HG03354 (cell line): Measurements from ENCODE around the gene TADA3.

Experiments
- ATAC-seq: cut with Tn5 transposase; IDR thresholded peaks from one replicate; pipeline ENCODE4 v1.9.1; 2021; ENCODE audit warnings: mild to moderate bottlenecking; ENCODE audit not compliant: unreplicated experiment, poor library complexity, severe bottlenecking

TADA3 gene

DNA sequence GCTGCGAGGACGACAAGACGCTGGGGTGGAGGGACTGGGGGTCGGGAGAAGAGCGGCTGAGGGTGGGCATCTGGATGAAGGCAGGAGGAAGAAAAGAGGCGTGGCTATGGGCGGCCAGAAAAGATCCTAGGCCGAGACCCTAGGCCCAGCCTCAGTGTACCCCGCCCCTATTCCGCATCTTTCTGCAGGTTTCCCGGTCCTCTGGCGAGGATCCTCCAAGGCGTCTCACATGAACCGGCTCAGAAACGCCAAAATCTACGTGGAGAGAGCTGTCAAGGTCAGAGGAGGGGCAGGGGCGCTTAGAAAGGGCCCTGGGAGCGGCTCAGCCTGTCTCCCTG lies 18.1 kb upstream of the TADA3 start:
- ATAC-seq: no peak

DNA sequence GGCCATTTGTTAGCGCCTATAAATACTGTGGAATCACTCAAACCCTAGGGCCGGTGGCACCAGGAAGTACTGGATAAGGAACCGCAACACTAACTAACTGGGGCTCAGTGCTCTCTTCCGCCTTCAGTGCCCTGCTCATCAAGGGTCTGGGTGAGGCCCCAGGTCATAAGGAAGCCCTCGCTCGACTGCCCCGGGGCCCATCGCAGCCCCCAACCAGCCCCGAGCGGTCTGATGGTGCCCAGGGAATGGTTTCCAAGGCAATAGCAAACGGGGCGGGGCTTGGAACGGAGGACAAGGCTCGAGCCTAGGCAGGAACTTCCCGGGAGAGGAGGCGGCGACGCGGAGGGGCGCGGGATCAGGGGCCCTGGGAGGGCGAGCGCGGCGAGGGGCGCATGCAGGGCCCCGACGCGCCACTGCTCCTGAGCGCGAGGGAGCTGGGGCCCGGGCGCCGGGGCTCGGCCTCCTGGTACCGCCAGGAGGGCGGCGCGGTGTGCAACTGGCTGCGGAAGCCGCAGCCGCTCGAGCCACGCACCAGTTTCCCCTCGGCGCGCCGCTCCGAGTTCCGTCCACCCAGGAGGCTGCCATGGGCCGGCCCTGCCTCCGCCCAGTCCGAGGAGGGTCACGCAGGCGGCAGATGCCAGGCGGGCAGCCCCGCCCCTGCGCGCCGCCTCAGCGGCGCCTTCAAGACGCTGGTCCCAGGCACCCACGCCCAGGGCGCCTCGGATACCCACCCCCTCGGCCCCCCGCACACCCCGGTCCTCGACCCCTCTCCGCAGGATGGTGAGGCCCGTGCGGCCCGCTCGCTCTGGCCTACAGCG lies 17.6 kb upstream of the TADA3 start, which contains the start of gene TTLL3:
TTLL3 (plus strand) TSS at position 648 of the 818 bp plus-strand sequence. CDS start 400 bp downstream, outside the sequence.
- ATAC-seq: peak; percentile 48

GRCh38 chr3:9809239-9809614 lies 17.0 kb upstream of the TADA3 start:
- ATAC-seq: no peak

DNA sequence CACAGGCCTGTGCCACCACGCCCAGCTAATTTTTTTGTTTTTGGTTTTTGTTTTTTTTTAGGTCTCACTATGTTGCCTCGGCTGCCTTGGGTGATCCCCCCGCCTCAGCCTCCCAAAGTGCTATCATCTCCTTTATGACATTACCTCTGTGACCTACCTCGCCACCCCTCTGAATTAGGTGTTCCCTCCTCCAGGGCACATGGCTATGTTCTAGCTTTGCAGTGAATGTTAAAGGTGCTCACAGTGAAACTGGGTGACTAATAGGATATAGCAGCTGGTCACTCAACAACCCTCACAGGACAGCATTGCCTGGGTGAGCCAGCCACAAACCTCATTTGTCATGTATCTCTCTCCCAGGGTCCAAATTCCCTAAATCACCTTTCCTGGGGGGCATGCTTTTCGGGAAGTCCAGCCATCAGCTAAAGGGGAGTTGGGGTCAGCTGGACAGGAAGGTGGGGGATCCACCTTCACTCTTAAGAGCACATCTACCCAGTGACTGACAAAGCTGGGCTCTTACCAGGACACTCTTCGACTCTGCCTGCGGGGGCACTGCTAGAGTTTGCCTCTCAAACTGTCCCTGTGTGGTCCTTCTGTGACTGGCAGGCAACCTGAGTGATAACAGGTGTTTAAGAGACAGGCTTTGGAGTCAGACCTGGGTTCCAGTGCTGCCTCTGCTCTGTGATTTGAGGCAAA lies 16.2 kb upstream of the TADA3 start:
- peak; percentile 75 for ATAC-seq

DNA sequence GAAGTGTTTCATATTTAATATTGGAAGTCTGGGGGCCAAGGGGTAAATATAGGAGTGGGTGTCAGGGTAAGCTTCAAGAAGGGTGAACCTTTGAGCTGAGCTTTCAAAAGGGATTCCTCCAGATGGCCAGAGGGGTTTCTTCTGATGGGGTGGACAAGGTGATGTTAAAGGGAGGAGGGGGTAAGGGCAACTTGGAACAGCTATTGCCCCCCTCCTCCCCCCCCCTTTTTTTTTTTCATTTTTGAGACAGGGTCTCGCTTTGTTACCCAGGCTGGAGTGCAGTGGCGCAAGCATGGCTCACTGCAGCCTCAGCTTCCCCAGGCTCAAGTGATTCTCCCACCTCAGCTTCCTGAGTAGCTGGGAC lies 15.7 kb upstream of the TADA3 start:
- ATAC-seq: no peak

- ATAC-seq: no peak
Observed at GRCh38 chr3:9806688-9807589, 14.7 kb upstream of the TADA3 start.

DNA sequence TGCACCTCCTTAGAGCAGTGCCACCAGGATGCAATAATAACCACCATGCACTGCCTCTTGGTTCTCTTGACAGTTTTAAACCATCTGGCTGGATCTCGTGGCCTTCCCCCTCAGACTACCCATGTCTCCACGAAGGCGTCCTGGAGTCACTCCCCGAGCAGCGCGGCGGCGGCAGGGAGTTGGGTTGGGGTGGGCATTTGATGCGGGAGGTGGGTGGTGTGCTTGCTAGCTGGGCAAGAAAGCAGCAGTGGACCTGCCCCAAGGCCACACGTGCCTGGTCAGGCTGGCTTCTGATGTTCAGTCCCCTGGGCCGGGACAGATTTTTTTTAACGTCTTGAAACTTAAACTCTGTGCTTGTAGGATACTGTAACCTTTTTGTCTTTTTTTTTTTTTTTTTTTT lies 13.9 kb upstream of the TADA3 start:
- no peak for ATAC-seq

DNA sequence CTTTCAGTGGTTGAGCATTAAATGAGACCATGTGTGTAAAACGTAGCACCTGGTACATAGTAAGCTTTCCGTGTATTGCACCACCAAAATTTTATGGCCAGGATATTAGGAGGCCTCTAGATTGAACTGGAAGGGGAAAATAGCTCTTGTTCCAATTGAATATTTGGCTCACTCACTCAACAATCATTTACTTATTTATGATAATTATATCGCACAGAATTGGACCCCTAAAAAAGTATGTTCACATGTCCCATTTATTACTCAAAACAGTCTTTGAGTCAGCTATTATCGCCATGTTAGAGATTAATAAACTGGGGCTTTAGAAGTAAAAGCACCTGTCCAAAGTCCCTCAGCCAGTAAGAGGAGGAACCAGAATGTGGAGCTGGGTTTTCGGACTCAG lies 12.7 kb upstream of the TADA3 start:
- ATAC-seq: no peak

GRCh38 chr3:9803494-9803893 lies 11.2 kb upstream of the TADA3 start:
- ATAC-seq: no peak

GRCh38 chr3:9800529-9800928 lies 8.3 kb upstream of the TADA3 start:
- ATAC-seq: no peak

DNA sequence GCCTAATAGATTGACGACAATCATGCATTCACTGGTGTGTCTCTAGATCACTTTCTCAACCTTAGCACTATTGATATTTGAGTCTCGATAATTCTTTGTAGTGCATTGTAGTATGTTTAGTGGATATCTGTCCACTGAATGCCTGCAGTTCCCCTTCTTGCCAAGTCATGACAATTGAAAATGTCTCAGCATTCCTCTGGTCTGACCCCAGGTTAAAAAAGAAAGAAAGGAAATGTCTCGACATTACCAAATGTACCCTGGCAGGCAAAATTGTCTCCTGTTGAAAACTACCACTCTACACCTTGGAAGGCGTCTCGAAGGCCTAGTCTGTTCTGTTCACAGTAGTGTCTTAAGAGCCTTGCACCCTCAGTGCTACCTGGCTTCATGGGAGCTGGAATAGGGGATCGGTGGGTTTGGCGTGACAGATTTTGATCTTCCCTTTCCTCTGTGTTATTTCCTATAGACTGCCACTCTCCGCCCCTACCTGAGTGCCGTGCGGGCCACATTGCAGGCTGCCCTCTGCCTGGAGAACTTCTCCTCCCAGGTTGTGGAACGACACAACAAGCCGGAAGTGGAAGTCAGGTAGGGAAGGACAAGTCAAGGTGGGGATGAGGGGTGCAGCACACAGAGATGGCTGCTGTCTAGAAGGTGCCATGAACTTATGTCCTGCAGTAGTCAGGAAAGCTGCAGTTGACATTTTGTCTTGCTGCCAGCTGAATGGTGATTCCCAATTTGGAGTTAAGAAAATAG lies 5.1 kb upstream of the TADA3 start:
- no peak for ATAC-seq

DNA sequence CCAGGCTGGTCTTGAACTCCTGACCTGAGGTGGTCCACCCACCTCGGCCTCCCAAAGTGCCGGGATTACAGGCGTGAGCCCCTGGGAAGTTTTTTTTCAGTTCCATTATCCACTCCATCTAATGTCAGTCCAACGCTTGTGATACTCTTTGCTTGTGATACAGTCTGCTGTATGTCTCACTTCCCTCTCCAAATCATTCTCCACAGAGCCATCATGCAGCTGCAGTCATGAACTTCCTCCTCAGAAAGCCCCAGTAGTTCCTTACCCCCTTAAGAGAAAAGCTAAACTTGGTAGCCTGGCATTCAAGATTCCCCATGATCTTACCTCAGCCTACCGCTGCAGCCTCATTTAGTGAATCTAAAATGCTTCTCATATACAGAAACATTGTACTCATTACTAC lies 2.9 kb upstream of the TADA3 start:
- no peak for ATAC-seq

DNA sequence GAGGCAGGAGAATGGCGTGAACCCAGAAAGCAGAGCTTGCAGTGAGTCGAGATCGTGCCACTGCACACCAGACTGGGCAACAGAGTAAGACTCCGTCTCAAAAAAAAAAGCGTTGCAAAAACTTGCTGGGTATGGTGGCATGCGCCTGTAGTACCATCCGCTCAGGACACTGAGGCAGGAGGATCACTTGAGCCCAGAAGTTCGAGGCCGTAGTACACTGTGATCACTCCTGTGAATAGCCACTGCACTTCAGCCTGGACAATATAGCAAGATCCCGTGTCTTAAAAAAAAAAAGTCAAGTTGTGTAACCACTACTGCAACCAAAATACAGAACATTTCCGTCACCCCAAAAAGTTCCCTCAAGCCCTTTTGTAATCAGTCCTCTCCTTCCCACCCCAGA lies 2.1 kb upstream of the TADA3 start:
- no peak for ATAC-seq

DNA sequence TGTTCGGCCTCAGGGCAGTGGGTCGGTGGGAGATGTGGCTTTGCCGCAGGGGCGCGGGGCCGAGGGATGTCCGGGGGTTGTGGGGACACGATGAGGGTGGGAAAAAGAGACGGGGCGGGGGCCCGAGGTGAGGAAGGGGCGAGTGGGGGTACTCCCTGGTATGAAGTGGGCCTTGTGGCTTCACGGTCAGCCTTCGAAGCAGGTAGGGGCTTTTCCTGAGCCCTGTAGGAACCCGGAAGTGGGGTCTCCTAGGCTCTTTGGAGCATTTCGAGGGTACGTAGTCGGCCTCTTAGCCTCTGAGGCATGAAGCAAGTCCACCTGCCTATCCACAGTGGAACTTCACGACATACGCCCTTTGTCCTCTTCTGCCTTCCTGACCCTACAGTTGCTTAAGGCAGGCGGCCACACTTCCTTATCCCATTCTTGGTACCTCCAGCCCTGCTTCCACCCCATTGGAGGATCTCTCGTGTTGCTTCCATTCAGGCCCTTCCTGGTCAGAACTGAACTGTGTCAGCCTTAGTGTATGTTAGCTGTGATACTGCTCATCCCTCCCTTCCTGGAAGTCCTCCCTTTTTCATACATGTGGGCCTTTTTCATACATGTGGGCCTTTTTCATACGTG lies 998 bp upstream of the TADA3 start:
- no peak for ATAC-seq

DNA sequence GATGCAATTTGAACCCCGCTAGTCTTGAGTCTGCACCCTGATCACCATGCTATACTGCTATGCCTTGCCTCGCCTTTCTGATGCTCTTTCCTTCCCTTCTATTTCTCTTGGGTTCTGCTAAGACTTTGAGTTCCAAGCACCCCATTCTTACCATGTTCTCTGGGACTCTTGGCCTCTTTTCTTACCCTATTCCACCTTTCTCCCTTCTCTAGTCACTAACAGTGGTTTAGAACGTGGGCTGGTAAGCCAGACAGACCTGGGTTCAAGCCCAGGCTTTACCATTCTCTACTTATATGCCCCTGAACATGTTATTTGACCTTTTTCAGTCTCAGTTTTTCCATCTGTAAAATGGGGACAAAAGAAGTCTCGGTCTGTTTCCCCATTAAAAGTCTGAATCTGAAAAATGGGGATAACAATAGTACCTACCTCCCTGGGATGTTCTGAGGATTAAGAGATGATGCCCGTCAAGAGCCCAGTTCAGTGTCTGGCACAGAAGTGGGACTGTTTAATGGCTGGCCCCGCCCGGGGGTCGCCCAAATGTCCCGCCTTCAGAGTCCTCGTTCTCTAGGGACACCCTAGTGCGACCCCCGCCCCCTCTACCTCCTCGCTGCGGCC lies 376 bp downstream of the TADA3 start:
- no peak for ATAC-seq

- no peak for ATAC-seq
Observed at GRCh38 chr3:9791127-9791526, 1.1 kb downstream of the TADA3 start.

DNA sequence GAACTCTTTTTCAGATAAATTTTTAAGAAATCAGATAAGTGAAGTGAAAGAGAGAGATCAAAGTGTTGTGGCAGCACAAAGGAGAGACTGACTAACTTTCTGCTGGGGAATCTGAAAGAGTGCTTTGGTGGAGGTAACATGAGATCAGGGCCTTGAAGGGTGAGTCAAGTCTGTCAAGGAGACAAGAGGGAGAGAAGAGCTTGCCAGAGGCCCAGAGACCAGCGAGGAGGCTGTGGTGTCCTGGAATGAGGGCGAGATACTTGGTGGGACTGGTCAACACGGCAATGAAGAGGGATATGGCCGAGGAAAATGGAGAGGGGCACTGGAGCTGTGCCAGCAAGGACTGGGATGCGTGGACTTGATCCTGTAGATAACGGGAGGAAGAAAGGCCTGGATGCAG lies 4.6 kb downstream of the TADA3 start:
- no peak for ATAC-seq

DNA sequence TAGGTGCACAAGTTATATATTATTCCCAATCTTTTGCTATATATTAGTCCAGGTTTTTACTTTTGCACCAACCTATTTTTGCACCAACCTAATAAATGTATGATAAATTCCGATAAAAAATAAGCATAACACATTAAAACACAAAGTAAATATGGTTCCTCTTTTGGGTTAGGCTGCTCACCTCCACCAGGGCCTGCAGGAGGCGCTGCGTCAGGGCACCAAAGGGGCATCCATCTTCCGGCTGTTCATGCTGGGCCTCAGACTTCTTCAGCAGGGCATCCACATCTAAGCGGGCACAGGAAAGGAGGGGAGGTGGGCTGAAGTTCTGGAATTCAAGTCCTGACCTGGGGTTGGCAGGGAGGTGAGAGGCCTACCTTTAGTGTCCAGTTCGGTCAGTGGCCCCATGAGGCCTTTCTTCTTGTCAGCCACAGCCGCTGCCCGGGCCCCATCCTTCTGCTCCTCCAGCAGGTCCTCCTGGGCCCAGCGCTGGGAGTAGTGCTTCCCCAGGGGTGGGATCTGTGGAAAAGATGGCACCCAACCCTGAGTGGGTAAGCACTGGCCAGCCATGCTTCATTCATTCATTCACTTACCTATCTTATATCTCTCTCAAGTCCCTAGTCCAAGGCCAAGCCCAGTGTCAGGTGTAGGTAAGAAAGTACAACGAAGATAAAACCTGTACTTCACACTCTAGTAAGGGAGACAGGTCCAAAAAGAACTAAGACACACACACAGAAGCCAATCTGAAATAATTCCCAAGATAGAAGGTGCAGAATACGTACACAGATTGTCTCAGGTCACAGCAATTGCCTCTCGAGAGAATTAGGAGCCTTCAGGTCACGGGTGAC lies 5.2 kb downstream of the TADA3 start:
- no peak for ATAC-seq
